GM19351 (cell line): ENCODE data around the gene ZNF488.

Source experiments
- ATAC-seq: cut with Tn5 transposase; IDR thresholded peaks from one replicate; pipeline ENCODE4 v1.9.1; 2021; ENCODE audit warnings: mild to moderate bottlenecking, moderate library complexity; ENCODE audit not compliant: unreplicated experiment

ZNF488 gene

GRCh38 chr10:47350671-47351640, 33.1 kb downstream of the ZNF488 start:
- no peak for ATAC-seq

GRCh38 chr10:47349941-47350371, 34.1 kb downstream of the ZNF488 start:
- no peak for ATAC-seq

DNA sequence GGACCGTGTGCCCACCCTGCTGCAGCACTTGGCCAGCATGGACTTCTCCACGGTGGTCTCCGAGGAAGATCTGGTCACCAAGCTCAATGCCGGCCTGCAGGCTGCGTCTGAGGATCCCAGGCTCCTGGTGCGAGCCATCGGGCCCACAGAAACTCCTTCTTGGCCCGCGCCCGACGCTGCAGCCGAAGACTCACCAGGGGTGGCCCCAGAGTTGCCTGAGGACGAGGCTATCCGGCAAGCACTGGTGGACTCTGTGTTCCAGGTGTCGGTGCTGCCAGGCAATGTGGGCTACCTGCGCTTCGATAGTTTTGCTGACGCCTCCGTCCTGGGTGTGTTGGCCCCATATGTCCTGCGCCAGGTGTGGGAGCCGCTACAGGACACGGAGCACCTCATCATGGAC, 34.6 kb downstream of the ZNF488 start:
- no peak for ATAC-seq

DNA sequence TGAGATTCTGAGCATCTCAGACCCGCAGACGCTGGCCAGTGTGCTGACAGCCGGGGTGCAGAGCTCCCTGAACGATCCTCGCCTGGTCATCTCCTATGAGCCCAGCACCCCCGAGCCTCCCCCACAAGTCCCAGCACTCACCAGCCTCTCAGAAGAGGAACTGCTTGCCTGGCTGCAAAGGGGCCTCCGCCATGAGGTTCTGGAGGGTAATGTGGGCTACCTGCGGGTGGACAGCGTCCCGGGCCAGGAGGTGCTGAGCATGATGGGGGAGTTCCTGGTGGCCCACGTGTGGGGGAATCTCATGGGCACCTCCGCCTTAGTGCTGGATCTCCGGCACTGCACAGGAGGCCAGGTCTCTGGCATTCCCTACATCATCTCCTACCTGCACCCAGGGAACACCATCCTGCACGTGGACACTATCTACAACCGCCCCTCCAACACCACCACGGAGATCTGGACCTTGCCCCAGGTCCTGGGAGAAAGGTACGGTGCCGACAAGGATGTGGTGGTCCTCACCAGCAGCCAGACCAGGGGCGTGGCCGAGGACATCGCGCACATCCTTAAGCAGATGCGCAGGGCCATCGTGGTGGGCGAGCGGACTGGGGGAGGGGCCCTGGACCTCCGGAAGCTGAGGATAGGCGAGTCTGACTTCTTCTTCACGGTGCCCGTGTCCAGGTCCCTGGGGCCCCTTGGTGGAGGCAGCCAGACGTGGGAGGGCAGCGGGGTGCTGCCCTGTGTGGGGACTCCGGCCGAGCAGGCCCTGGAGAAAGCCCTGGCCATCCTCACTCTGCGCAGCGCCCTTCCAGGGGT, 35.2 kb downstream of the ZNF488 start:
- ATAC-seq: no peak

DNA sequence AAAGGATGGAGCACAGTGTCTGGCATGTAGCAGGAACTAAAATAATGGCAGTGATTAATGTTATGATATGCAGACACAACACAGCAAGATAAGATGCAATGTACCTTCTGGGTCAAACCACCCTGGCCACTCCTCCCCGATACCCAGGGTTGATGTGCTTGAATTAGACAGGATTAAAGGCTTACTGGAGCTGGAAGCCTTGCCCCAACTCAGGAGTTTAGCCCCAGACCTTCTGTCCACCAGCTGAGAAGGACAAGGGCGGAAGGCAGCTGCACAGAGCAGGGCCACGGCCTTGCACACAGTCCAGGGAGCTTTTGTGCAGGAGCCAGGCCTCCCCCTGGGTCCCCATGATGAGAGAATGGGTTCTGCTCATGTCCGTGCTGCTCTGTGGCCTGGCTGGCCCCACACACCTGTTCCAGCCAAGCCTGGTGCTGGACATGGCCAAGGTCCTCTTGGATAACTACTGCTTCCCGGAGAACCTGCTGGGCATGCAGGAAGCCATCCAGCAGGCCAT, 35.9 kb downstream of the ZNF488 start, which contains the start of gene RBP3:
RBP3 (plus strand) TSS at position 226 of the 514 bp plus-strand sequence; CDS start at position 348, 122 bp downstream.
- no peak for ATAC-seq

GRCh38 chr10:47347303-47347675, 36.8 kb downstream of the ZNF488 start:
- ATAC-seq: no peak

DNA sequence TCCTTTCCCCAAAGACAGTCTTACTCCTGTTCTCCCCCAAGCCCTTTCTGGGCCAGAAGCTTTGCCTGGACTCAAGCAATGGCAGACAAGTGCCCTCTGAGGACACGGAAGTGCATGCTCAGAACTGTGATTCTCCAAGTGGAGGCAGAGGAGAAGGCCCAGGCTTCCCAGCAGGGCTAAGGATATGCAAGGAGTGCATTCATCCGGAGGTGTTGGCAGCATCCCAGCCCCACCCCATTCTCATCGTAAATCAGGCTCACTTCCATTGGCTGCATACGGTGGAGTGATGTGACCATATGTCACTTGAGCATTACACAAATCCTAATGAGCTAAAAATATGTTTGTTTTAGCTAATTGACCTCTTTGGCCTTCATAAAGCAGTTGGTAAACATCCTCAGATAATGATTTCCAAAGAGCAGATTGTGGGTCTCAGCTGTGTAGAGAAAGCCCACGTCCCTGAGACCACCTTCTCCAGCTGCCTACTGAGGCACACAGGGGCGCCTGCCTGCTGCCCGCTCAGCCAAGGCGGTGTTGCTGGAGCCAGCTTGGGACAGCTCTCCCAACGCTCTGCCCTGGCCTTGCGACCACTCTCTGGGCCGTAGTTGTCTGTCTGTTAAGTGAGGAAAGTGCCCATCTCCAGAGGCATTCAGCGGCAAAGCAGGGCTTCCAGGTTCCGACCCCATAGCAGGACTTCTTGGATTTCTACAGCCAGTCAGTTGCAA, 37.4 kb downstream of the ZNF488 start:
- ATAC-seq: no peak

- ATAC-seq: no peak
Observed at GRCh38 chr10:47344996-47345870, 38.9 kb downstream of the ZNF488 start.

GRCh38 chr10:47340608-47341170, 43.4 kb downstream of the ZNF488 start:
- no peak for ATAC-seq

- ATAC-seq: no peak
Observed at GRCh38 chr10:47339759-47340607, 44.1 kb downstream of the ZNF488 start.

- ATAC-seq: no peak
Observed at GRCh38 chr10:47339186-47339735, 44.8 kb downstream of the ZNF488 start.

DNA sequence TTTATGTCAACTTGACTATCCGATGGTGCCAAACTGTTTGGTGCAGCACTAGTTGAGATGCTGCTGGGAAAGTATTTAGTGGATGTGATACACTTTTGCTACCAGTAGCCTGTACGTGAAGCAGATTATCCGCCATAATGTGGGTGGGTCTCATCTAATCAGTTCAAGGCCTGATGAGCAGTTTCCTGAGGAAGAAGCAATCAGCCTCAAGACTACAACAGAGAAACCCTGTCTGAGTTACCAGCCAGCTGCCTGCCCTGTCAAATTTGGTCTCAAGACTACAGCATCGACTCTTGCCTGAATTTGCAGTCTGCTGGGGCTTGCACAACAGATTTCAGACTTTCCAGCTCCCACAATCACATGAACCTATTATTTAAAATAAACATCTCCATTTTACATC, 46.8 kb downstream of the ZNF488 start:
- ATAC-seq: no peak

GRCh38 chr10:47336387-47337134, 47.5 kb downstream of the ZNF488 start:
- no peak for ATAC-seq

DNA sequence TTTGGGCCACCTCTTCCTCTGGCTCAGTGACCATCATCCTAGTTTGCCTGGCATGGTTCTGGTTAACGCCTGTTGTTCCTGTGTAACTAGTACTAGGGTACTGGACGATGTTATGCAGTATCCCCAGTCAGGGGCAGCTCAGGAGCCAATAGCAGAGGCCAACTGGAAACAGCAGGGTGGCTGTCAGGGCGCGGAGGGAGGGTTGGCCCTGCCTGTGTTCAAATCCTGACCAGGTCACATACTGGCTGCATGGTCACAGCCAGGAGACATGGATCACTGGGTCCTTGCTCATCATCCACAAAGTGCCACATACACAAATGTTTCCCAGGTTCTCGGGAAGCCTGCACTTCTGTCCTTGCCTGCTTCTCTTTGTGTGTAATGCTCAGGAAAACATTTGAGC, 48.2 kb downstream of the ZNF488 start:
- no peak for ATAC-seq

DNA sequence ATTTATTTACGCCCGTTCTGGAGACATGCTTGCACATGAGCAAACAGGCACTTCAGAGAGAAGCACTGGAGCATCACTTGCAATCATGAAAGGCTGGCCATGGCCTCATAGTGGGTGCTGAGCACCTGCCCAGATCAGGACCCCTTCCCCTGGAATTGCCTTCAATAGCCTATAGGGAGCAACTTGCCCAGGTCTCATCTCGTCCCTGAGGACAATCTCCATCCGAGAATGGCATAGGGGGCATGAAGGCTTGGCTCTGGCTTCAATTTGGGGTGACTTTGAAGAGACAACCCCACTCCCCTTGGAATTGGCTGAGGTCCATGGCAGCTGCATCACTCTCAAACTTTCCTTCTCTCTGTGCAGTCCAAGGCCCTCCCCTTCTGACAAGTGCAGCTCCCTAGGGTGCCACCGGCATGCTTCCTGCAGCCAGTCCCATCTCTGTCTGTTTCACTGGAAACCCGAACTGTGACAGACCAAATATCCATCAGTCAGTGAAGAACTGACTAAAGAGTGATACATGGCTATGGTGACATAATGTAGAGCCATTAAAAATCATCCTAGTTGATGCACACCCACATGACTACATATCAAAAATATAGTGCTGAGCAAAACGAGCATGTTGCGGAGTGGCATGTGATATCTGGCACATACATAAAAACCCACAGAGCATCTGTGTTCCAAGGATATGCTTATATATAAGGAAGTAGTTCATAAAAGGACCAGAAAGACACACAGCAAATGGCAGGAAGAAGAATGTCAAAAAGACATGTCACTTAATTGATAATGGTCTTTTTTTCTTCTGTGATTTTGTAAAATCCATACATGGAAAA, 49.4 kb downstream of the ZNF488 start:
- ATAC-seq: no peak

DNA sequence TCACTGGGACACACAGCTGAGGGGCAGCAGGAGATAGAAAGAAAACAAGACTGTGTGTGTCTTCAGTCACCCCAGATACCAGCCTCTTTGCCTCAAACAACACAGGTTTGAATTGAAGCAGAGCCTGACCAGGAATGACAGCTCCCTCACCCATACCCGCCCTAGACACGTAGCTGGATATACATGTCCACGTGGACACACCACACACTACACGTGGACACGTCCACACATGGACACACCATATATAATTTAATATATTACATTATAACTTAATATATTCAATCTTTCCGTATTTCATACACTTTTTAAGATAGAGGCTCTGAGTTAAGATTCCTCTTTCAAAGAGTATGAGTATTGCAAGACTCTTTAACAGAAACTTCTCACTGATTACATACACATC, 50.6 kb downstream of the ZNF488 start:
- ATAC-seq: no peak

- no peak for ATAC-seq
Observed at GRCh38 chr10:47332946-47333345, 51.1 kb downstream of the ZNF488 start.
